NB4 (cell line): ENCODE data around the gene CHRNG.

ENCODE experiments used
- DNase-seq: peaks from one replicate; pipeline ENCODE4 v3.0.0; 2010; ENCODE audit warnings: low read depth
- H3K4me3 ChIP-seq: one replicate; pipeline ENCODE4 v1.5.1; 2011; ENCODE audit warnings: mild to moderate bottlenecking, low read depth, low read length, moderate library complexity
- CTCF ChIP-seq: IDR thresholded peaks from one replicate; pipeline ENCODE4 v1.5.1; 2012; ENCODE audit warnings: low read depth, low read length
- MYC ChIP-seq: IDR thresholded peaks from 2 replicates; pipeline ENCODE4 v1.6.1; 2011; ENCODE audit warnings: low read depth, low read length
- POLR2A ChIP-seq: IDR thresholded peaks from 2 replicates; pipeline ENCODE4 v1.6.1; 2011; ENCODE audit warnings: mild to moderate bottlenecking; ENCODE audit not compliant: insufficient read length; ENCODE audit errors: extremely low read depth
- TF ChIP-seq, protein P1 (sequence below): IDR thresholded peaks from 2 replicates; pipeline ENCODE4 v1.6.1; 2011; ENCODE audit warnings: low read depth, low read length

CHRNG gene

DNA sequence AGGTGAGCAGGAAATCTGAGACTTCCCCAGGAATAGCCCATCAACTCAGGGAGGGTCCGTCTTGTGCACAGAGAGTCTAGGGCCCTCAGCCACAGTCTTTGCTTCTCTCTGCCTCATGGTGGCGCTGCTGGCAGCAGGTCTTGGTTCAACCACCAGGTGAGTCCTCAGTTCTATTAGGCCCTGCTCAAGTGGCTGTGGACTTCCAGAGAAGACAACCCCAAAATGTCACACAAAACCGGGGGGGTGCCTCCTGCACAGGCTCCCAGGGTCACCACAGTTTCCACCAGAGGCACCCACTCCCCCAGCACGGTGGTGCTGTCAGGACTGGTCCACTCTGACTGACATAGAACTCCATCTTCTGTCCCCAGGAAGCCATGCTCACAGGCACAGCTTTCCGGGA lies 2.4 kb upstream of the CHRNG start:
- no peak overlapping the region for H3K4me3 ChIP-seq
- TF ChIP-seq, protein P1, sequence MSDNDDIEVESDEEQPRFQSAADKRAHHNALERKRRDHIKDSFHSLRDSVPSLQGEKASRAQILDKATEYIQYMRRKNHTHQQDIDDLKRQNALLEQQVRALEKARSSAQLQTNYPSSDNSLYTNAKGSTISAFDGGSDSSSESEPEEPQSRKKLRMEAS = no peak
- TF ChIP-seq CTCF = peak; percentile 62
- peak; percentile 33 for DNase-seq

DNA sequence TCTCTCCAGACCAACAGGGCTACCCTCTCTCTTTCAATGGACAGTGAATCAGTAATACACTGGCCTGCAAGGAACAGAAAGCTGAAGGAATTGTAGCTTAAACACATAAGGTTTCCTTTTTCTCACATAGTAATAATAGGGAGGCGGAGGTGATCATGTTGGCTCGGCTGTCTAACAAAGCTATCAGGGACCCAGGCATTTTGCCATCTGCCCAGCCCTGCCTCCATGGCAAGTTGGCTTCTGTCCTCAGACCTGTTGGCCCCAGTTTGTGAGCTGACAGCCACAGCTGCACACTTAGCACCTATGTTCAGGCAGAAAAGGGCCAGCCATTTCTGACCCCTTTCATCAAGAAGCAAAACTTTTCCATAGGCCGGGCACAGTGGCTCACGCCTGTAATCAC lies 2.0 kb upstream of the CHRNG start:
- TF ChIP-seq MYC (no peak), POLR2A (no peak), CTCF (no peak)
- TF ChIP-seq, protein P1 = no peak
- no peak for DNase-seq
- H3K4me3 ChIP-seq = no peak overlapping the region

GRCh38 chr2:232538671-232539070 lies 821 bp upstream of the CHRNG start:
- no peak overlapping the region for H3K4me3 ChIP-seq
- DNase-seq = no peak
- TF ChIP-seq POLR2A (no peak), MYC (no peak), CTCF (no peak)
- TF ChIP-seq, protein P1 = no peak

DNA sequence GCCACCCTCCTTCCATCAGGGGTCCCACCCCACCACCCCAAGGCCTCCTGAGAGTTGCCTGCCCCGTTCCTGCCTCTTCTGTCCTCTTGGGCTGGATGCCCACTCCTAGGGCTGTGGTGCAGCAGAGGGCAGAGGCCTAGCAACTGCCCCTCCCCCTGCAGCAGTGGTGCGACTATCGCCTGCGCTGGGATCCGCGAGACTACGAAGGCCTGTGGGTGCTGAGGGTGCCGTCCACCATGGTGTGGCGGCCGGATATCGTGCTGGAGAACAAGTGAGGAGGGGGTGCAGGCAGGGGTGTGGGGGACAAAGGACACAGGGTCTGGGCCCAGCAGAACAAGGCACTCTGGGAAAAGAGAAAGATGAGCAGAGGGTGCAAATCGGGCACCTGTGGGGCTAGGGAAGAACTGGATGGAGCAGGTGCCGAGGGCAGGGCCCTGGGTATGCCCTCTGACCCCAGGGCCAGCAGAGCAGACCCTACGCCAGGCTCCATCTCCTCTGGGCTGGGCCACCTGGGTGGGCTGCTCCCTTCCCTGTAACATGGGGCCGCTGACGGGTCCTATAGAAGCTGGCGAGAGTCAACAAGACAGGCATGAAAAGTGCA lies 1.0 kb downstream of the CHRNG start:
- no peak overlapping the region for H3K4me3 ChIP-seq
- no peak for DNase-seq
- TF ChIP-seq MYC (no peak), POLR2A (no peak), CTCF (no peak)
- TF ChIP-seq, protein P1 = no peak

- H3K4me3 ChIP-seq = no peak overlapping the region
- TF ChIP-seq POLR2A (no peak), CTCF (no peak), MYC (no peak)
- TF ChIP-seq, protein P1 = no peak
- no peak for DNase-seq
Measured at GRCh38 chr2:232541195-232541960, 1.9 kb downstream of the CHRNG start.
